HG02938 (cell line): ENCODE measurements around the gene FGD4.

Experiments
- ATAC-seq: cut with Tn5 transposase; IDR thresholded peaks from one replicate; pipeline ENCODE4 v1.9.1; 2021; ENCODE audit warnings: mild to moderate bottlenecking, moderate library complexity; ENCODE audit not compliant: unreplicated experiment

The FGD4 gene

GRCh38 chr12:32454866-32455265 lies 55.5 kb downstream of the FGD4 start:
- no peak for ATAC-seq

GRCh38 chr12:32455607-32456071 lies 56.3 kb downstream of the FGD4 start:
- no peak for ATAC-seq

GRCh38 chr12:32457251-32458025 lies 58.1 kb downstream of the FGD4 start:
- ATAC-seq = no peak

- no peak for ATAC-seq
Measured at GRCh38 chr12:32460638-32461037, 61.3 kb downstream of the FGD4 start.

- ATAC-seq = no peak
Measured at GRCh38 chr12:32462908-32463307, 63.5 kb downstream of the FGD4 start.

- no peak for ATAC-seq
Measured at GRCh38 chr12:32466187-32466586, 66.8 kb downstream of the FGD4 start.

GRCh38 chr12:32466986-32467711 lies 67.8 kb downstream of the FGD4 start:
- ATAC-seq = no peak

- ATAC-seq = peak; percentile 44
Measured at GRCh38 chr12:32467959-32468863, 68.9 kb downstream of the FGD4 start.

- no peak for ATAC-seq
Measured at GRCh38 chr12:32470936-32471470, 71.6 kb downstream of the FGD4 start.

GRCh38 chr12:32471591-32472001 lies 72.2 kb downstream of the FGD4 start:
- ATAC-seq = no peak

- ATAC-seq = no peak
Measured at GRCh38 chr12:32475724-32476123, 76.4 kb downstream of the FGD4 start.

- no peak for ATAC-seq
Measured at GRCh38 chr12:32476446-32476845, 77.1 kb downstream of the FGD4 start.

GRCh38 chr12:32477714-32478113 lies 78.4 kb downstream of the FGD4 start:
- ATAC-seq = no peak

- no peak for ATAC-seq
Measured at GRCh38 chr12:32478166-32478565, 78.8 kb downstream of the FGD4 start.

- no peak for ATAC-seq
Measured at GRCh38 chr12:32478858-32479725, 79.7 kb downstream of the FGD4 start.

GRCh38 chr12:32482226-32482625 lies 82.9 kb downstream of the FGD4 start:
- peak; percentile 78 for ATAC-seq

- ATAC-seq = no peak
Measured at GRCh38 chr12:32483499-32483898, 84.1 kb downstream of the FGD4 start.

- ATAC-seq = no peak
Measured at GRCh38 chr12:32483993-32484392, 84.6 kb downstream of the FGD4 start.

GRCh38 chr12:32486158-32486557 lies 86.8 kb downstream of the FGD4 start:
- no peak for ATAC-seq

GRCh38 chr12:32488132-32488531 lies 88.8 kb downstream of the FGD4 start:
- no peak for ATAC-seq
